Measurements from ENCODE around the gene TSHZ2.

DNA sequence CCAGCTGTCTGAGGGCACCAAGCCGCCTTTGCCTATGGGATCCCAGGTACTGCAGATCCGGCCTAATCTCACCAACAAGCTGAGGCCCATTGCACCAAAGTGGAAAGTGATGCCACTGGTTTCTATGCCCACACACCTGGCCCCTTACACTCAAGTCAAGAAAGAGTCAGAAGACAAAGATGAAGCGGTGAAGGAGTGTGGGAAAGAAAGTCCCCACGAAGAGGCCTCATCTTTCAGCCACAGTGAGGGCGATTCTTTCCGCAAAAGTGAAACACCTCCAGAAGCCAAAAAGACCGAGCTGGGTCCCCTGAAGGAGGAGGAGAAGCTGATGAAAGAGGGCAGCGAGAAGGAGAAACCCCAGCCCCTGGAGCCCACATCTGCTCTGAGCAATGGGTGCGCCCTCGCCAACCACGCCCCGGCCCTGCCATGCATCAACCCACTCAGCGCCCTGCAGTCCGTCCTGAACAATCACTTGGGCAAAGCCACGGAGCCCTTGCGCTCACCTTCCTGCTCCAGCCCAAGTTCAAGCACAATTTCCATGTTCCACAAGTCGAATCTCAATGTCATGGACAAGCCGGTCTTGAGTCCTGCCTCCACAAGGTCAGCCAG lies 283.0 kb downstream of the TSHZ2 start:
- TF ChIP-seq, protein P1, sequence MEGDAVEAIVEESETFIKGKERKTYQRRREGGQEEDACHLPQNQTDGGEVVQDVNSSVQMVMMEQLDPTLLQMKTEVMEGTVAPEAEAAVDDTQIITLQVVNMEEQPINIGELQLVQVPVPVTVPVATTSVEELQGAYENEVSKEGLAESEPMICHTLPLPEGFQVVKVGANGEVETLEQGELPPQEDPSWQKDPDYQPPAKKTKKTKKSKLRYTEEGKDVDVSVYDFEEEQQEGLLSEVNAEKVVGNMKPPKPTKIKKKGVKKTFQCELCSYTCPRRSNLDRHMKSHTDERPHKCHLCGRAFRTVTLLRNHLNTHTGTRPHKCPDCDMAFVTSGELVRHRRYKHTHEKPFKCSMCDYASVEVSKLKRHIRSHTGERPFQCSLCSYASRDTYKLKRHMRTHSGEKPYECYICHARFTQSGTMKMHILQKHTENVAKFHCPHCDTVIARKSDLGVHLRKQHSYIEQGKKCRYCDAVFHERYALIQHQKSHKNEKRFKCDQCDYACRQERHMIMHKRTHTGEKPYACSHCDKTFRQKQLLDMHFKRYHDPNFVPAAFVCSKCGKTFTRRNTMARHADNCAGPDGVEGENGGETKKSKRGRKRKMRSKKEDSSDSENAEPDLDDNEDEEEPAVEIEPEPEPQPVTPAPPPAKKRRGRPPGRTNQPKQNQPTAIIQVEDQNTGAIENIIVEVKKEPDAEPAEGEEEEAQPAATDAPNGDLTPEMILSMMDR (IDR thresholded peaks at IDR 0.05): no peak
- no peak for TF ChIP-seq POLR2A (IDR thresholded peaks at IDR 0.05)

All from heart left ventricle (tissue), 13 donors.